COLO829 (cell line): ENCODE data around the gene KANK2.

Source experiments
- DNase-seq: peaks from one replicate; pipeline ENCODE4 v3.0.0; 2012; ENCODE audit warnings: low spot score

KANK2 gene

DNA sequence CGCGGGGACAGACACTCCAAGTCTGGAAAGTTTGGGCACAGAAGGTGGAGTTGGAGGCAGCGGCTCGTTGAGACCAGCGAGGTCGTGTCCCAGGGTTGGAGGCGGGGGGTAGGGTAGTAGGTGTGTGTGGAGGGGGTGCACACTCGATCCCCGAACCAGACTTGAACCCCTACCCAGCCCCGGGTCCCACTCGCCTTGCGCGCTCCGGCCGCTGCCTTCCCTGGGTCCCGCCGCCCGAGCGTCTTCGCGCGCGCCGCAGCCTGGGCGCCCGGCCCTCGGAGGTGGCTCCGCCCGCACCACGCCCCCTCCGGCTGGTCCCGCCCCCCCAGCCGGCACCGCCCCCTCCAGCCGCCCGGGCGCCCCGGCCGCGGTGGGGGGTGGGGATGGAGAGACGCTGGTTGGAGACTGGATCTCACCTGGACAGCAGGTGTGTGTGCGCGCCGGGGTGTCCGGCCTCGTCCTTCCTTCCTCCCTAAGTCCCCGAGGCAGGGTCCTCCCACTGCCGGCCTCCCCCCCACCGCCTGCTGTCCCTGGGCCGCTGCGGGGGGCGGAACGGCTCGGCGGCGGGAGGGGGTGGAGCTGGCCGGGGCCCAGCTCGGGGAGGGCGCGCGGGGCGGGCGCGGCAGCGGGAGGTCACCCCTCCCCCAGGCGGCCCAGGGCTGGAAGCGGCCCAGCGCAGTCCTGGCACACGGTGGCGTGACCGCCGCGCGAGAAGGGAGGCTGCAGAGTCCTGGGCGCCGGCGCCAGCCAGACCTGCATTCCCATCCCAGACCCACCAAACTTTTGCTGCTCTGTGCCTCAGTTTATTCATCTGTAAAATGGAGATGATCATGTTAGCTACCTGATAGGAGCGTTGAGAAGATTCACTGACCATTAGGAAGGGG is at the start of gene KANK2:
Gene KANK2 (minus strand): TSS at position 255 of the 884 bp plus-strand sequence. CDS start 3,034 bp downstream, outside the sequence.
- peak; percentile 82 for DNase-seq

DNA sequence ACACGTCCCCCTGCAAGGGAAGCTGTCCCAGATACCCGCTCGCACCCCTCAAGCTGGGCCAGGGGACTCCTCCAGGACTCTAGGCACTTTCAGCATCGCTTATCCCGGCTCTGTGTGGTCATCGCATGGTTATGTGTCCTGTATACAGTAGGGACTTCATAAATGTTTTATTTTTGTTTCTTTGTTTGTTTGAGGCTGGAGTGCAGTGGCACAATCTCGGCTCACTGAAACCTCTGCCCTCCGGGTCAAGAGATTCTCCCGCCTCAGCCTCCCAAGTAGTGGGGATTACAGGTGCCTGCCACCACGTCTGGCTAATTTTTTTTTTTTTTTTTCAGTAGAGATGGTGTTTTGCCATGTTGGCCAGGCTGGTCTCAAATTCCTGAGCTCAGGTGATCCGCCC is 49.6 kb upstream of the KANK2 start:
- DNase-seq = no peak

DNA sequence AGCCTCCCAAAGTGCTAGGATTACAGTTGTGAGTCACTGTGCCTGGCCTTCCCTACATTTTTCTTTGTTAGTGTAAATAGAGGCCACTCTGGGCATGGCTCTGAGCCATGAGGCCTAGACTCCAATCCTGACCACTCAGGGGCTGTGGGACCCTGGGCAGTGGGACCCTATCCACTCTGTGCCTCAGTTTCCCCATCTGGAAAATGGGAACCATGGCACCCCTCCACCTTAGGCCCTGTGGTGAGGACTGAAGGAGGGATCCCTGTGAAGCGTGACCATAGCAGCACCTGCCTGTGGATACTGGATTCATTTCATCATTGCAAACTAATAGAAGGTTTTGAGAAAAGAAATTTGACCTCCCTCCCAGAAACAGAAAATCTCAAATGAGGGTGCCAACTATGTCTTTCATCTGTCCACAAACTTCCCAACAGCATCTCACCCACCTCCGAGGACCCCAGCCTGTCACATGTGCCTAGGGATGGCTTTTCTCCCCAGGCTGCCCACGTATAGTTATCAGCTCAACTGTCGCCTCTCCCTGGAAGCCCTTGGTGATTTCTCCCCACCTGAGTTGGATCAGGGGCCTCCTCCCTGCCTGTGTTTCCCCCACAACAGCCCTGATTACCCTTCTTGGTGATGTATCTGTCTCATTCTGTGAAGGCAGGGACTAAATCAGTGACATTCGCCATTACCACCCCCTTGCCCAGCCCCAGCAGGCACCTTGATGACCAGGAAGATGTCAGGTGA is 47.7 kb upstream of the KANK2 start:
- no peak for DNase-seq

DNA sequence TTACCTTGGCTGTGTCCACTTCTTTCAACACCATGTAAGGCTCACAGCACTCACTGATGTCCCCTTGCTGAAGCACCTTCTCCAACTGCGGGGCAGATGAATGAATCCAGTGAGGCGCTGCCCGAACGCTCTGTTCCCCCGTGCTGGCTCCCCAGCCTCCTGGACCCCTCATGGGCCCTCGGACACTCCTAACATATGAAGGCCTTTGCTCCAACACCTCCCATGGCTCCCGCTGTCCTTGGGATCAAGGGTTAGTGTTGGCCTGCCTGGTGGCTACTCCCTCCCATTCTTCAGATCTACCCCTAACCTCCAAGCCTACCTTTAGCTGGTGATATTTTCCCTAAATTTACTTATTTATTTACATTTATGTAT is 46.4 kb upstream of the KANK2 start:
- no peak for DNase-seq

DNA sequence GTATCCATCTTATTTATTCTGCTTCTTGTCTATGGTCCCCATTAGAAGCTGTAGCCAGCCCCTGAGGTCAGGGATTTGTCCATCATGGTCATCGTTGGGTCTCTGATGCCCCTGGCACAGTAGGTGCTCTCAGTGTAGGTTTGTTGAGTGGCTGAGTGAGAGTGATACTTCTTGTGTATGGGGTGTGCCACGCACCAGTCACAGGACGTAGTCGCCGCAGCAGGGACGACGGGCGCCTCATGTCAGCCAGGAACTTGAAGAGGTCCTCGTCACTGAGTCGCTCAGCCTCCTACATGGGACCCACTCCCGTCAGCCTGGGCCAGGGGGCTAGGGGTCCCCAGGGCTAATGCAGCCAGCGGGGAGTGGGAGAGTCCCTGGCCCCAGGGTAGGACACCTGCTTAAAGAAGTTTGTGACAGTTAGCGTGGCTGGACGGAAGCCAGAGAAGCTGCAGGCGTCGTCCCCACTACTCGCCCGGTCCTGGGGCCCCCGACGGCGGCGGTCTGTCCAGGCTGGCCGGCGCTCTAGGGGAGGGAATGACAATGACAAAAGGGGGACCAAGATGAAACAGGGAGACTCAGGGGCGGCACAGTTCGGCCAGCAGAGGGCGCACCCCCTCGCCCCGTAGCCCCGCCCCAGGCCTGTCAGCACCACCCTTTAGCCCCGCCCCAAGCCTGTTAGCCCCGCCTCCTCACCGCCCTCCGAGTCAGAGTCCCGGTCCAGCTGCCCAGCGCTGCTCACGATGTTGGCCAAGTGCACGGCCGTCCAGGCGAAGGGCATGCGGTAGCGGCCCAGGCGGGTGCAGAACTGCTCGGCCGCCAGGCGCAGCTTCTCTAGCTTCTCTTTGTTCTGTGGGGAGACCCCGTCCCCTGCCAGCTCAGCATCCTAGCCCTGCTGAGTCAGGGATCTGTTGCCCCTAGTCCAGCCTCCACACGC is 45.8 kb upstream of the KANK2 start:
- peak; percentile 96 for DNase-seq

DNA sequence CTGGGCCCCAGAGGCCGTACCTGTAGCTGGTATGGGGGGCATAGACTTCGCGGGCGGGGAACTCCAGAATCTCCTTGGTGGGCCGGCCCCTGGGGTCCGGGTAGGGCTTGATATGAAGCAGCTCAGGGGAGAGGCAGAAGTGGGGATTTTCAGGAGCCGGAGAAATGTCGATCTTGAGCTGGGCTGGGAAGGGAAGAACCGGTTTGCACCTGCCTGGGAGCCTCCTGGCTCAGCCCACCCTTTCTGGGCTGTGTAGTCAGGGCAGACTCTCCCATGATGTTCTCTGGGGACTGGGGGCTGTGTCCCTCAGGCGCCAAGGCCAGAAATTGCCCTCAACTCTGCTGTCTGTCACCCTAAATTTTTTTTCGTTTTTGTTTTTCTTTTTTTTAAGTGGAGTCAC is 44.7 kb upstream of the KANK2 start:
- DNase-seq = no peak

DNA sequence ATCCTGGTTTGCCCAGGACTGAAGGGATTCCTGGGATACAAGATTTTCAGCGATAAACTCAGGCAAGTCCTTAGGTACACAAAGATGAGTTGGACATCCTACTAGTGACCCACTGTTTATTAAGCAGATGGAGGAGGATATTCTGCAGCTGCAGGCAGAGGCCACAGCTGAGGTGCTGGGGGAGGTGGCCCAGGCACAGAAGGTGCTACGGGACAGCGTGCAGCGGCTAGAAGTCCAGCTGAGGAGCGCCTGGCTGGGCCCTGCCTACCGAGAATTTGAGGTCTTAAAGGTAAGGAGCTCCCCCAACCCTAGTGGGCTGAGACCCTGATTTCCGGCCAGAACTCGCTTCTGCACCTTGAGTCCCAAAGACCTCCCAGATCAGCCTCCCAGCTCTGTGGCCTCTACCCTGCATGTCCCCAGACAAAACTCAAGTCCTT is 42.7 kb upstream of the KANK2 start:
- DNase-seq = no peak

DNA sequence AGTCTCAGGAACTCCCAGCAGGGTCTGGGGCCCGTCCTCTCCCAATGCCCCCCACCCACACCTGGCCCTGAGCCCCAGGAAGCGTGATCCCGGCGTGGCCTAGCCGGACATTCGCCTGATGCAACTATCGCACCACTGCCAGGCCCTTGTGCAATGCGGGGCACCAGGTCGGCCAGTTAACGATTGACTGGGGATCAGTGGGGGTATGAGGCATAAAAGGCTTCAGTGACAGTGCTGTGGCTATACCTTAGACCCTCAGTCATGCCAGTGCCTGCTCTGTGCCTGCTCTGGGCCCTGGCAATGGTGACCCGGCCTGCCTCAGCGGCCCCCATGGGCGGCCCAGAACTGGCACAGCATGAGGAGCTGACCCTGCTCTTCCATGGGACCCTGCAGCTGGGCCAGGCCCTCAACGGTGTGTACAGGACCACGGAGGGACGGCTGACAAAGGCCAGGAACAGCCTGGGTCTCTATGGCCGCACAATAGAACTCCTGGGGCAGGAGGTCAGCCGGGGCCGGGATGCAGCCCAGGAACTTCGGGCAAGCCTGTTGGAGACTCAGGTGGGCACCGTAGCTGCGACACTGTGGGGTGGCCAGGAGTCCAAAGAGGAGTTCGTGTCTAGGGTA is 42.1 kb upstream of the KANK2 start, which contains the start of gene ANGPTL8:
Gene ANGPTL8 (plus strand): TSS at position 243 of the 624 bp plus-strand sequence. CDS start 19 bp downstream, at position 262.
- DNase-seq = no peak

DNA sequence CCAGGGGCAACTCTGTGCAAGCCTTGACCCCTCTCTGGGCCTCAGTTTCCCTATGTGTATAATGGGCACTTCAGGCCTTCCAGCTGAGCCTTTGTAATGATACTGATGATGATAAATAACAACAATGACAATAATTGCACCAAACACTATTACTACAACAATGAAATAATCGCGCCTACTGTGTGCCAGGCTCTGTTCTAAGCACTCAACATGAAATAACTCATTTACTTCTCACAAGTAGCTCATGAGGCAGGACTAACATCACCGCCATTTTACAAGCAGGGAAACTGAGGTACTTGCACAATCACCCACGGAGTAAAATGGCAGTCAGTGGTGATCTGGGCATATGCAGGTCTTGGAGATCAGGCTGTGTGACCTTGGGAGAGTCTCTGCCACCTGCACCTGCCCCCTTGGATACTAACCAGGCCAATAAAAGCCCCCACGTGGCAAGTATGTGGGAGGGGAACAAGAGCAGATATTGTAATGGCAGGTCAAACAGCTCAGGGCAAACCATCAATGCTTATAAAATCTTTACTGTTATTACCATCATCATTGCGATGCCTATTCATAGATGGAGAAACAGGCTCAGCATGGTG is 41.5 kb upstream of the KANK2 start:
- no peak for DNase-seq

DNA sequence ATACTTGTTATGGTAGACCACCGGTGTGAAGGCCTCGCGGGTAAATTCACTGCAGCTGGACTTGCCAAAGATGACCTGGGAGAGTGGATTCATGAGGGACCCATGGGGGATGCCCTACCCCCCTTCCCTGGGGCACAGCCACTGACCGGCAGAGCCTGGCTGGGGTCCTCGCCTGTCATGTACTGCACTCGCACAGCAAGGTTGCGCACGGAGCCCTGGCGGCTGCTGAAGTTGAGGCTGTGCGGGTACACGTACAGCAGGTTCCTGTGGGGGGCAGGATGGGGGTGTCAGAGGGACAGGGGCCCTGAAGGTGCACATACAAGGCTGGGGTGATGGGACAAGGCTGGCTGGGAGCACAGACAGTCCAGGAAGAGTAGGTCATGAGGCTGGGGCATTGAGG is 40.7 kb upstream of the KANK2 start:
- DNase-seq = no peak

DNA sequence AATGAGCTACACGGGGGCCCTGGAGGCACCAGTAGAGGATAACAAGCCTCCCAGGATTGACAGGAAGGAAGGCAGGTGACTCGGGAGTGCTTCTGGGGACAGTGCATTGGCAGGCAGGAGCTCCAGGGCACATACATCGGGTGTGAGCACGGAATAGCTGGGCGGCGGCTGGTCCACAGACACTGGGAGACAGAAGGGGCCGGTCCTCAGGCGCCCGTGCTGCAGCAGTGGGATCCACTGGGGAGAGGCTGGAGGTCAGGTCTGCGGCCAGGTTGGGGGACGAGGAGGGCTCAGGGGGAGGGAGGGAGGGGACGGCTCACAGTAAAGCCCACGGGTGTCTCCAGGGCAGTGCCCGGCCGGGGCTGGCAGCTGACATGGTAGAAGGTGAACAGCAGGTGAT is 40.0 kb upstream of the KANK2 start:
- DNase-seq = no peak

DNA sequence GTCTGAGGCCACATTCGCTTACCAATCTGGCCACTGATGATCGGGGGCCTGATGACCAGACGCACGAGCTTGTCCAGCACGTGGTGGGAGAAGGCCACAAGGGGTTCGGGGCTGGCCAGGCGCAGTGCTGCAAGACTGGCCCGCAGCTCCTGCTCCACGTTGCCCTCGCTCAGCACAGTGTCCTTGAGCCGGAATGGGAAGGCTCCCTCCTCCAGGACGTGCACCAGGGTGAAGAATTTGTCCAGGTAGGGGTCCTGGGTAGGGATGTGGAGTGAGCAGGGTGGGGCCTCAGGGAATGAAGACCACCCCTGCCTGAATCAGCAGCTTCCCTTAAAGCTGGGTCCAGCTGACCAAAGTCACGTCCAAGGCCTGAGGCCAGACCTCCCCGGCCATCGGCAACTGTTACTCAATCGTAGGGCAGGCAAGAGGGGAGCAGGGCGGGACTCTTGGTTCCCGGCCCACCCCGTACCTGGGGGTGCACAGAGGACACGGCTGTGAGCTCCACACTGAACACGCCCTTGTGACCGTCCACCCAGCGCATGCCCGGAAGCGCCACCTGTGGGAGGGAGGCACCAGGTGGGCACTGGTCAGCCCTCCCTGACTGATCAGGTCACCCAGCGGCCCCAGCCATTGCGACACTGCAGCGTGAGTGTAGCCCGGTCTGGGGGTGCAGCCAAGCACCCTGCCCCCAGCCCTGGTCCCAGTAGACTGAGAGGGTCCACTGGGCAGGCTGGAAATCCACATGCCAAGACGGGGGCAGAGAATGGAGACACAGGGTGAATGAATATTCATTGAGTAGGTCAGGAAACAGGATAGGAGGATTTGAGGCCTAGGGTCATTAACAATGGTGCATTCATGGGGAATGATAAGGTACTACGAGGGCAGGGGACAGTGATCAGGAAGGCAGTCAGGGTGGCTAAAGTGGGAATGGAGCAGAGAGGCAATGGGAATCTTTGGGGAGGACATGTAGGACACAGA is 39.3 kb upstream of the KANK2 start:
- DNase-seq = peak; percentile 18

DNA sequence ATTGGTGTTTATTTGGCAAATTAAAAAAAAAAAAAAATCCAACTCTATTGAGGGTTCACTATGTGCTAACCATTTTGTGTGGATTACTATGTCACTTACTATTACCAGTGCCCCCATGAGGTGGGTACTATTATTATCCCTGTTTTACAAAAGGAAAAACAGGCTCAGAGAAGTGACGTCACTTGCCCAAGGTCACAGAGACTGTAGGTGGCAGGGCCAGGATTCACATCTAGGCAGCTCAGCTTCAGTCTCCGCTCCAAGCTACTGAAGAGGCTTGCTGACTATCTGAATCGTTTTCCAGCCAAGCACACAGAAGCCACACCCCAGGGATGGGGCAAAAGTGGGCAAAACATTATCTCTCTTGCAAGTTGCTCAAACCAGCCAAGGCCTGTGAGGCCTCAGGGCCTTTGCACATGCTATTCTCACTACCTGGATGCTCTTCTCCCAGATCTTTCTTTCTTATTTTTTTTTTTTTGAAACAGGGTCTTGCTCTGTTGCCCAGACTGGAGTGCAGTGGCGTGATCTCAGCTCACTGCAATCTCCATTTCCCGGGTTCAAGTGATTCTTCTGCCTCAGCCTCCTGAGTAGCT is 37.2 kb upstream of the KANK2 start:
- no peak for DNase-seq

DNA sequence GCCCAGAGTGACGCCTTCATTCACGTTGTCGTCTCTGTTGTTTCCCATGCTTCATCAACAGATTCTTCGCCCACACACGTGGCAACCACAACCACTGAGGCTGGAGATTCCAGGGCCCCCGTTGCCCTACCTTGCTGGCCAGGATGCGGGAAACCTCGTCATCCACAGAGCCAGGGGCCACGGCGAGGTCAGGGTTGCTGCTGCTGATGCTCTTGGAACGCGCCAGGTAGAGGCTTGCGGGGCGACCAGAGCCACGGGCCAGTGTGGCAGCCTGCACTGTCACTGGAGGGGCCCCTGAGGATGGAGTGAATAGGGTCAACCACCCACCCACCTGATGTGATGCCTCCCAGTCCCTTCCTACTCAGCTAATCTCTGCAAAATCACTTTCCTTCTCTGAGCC is 35.7 kb upstream of the KANK2 start:
- DNase-seq = no peak

DNA sequence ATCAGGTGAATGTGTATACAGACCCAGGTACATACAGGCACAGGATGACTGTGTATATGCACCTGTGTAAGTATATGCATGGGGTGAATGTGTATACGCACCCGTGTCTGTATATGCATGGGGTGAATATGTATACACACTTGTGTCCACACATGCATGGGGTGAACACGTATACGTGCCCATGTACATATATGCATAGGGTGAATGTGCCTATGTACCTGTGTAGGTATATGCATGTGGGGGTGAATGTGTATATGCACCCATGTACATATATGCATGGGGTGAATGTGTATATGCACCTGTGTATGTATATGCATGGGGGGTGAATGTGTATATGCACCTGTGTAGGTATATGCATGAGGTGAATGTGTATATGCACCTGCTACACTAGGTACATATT is 35.2 kb upstream of the KANK2 start:
- no peak for DNase-seq

DNA sequence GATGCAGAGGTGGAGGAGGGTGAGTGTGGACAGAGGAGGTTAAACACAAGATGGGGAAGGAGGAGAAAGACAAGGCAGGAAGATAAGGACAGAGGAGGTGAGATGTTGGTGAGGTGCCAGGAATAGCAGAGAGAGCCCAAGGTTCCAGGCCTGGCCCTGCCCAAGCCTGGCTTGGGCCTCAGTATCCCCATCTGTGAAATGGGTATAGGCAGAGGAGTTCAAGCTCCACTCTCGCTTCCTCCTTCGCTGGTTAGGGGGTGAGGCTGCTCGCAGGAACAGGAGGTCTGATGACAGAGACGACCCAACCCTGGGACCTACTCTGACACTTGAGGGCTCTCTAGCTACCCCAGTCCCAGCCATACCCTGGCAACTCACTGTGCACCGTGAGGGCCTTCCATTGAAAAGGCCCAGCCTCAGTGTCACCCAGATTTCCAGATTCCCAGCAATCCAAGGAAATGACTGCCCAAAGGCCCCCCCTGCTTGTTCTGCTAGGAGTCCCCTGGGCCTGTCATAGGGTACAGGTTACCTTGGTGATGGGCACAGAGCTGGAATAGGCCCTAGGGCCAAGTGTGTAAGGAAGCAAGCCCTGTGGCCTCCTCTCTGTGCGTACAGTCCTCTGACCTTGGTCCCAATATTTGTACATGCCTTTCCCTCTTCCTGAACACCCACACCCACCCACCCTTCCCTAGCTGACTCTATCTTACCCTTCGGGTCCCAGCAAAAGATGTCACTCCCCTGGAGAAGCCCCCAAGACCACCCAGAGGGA is 33.5 kb upstream of the KANK2 start:
- DNase-seq = no peak

DNA sequence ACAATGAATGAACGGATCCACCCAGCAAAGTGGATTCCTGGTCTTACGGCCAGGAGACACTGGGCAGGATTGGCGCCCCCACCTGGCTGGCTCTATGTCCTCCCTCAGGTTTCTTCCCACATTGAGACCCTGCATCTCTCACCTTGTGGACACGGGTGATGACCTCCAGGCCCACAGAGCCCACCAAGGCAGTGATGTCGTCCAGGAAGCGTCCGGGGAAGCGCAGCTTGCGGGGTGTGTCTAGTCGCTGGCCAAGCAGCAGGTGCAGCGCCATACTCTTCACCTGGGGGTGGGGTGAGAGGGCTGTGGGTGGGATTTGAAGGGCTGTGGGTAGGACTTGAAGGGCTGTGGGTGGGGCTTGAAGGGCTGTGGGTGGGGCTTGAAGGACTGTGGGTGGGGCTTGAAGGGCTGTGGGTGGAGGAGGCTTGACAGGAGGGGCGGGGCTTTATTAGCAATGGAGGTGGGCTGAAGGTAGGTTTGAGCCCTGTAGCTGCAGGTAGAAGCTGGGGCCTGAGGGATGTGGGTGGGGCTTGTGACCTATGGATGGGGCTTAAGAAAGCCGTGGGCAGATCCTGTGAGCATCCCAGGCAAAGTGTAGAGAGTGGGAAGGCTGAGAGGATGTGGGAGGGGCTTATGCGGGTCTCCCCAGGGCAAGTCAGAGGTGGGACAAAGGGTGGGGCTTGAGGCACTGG is 30.0 kb upstream of the KANK2 start:
- no peak for DNase-seq

DNA sequence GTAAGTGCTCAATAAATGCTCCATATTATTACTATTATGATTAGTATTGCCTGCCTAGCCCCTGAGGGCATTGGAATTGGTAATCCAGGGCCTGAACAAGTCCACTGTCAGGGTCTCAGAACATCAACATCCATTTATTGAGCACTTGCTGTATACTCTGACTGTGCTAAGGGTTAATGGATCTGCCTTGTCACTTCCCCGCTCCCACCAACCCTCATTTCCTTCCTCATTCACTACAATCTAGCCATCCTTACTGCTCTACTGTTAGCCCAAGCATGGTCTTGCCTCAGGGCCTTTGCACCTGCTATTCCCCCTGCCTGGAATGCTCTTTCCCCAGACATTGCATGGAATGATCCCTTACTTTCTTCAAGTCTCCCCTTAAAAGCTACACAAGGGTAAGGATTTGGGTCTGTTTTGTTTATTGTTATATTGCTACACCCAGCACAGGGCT is 29.4 kb upstream of the KANK2 start:
- DNase-seq = no peak
